Spleen (tissue), 7 donors: ENCODE results near the gene ADCK1.

ENCODE experiments used
- POLR2A ChIP-seq, 3 donors: fragments of 450-650 bp; IDR thresholded peaks; one replicate each; pipeline ENCODE4 v1.5.1; 2017; ENCODE audit warnings: antibody characterized with exemption in 3 of 3, mild to moderate bottlenecking in 1 of 3
- TF ChIP-seq, protein P1 (sequence below), 11 experiments: fragments of 200-600 bp in 7 of 11; fragments of 450-650 bp in 4 of 11; sonication (generic) in 4 of 11; IDR thresholded peaks in 8 of 11; conservative IDR thresholded peaks in 3 of 11; 1 replicate in 7 of 11; 2 replicates in 4 of 11; pipeline versions ENCODE4 v1.4.0 to v1.8.0; 2016 to 2021; ENCODE audit warnings: antibody characterized with exemption in 11 of 11, inconsistent platforms in 4 of 11, mild to moderate bottlenecking in 1 of 11
- donor health status: DM: no; HTN: no; CAD: no; lungs with moderate emphysema.
- donor health status: DM: no; HTN: no; CAD: no.
- donor health status: DM: no; HTN: no; CAD: no.

DNA sequence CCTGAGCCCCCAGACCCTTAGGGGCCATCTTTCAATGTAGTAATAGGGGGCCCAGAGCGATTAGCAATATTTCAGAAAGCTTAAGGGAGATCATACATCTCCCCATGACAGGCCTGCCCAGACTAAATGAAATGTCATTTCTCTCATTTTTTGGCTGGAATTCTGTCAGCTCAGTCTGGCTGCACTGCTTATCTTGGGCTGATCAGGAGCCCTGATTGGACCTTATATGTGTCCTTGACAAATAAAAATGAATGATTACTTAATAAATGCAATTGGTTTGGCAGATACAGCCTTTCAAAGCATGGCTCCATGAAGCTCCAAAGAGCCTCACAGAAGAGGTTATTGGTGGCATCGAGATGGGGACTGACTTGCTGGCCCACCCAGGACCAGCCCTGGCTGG lies 121.9 kb downstream of the ADCK1 start:
- TF ChIP-seq, protein P1, sequence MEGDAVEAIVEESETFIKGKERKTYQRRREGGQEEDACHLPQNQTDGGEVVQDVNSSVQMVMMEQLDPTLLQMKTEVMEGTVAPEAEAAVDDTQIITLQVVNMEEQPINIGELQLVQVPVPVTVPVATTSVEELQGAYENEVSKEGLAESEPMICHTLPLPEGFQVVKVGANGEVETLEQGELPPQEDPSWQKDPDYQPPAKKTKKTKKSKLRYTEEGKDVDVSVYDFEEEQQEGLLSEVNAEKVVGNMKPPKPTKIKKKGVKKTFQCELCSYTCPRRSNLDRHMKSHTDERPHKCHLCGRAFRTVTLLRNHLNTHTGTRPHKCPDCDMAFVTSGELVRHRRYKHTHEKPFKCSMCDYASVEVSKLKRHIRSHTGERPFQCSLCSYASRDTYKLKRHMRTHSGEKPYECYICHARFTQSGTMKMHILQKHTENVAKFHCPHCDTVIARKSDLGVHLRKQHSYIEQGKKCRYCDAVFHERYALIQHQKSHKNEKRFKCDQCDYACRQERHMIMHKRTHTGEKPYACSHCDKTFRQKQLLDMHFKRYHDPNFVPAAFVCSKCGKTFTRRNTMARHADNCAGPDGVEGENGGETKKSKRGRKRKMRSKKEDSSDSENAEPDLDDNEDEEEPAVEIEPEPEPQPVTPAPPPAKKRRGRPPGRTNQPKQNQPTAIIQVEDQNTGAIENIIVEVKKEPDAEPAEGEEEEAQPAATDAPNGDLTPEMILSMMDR (IDR thresholded peaks at IDR 0.05 in 8 of 11, conservative IDR thresholded peaks at IDR 0.05 in 3 of 11): no peak
- no peak for TF ChIP-seq POLR2A (IDR thresholded peaks at IDR 0.05)
